Gastrocnemius medialis (tissue), 4 donors: ENCODE results near the gene SIK3.

Source experiments
- POLR2A ChIP-seq, 2 donors: fragments of 450-650 bp; IDR thresholded peaks; one replicate each; pipeline ENCODE4 v1.6.1; 2017; ENCODE audit warnings: antibody characterized with exemption in 2 of 2, mild to moderate bottlenecking in 2 of 2, moderate library complexity in 2 of 2
- TF ChIP-seq, protein P1 (sequence below), 5 experiments: fragments of 450-650 bp in 3 of 5; fragments of 200-600 bp in 2 of 5; sonication (generic) in 2 of 5; IDR thresholded peaks in 4 of 5; conservative IDR thresholded peaks in 1 of 5; 1 replicate in 4 of 5; 2 replicates in 1 of 5; pipeline ENCODE4 v1.5.1; 2016 to 2019; ENCODE audit warnings: antibody characterized with exemption in 5 of 5, mild to moderate bottlenecking in 3 of 5, moderate library complexity in 3 of 5

DNA sequence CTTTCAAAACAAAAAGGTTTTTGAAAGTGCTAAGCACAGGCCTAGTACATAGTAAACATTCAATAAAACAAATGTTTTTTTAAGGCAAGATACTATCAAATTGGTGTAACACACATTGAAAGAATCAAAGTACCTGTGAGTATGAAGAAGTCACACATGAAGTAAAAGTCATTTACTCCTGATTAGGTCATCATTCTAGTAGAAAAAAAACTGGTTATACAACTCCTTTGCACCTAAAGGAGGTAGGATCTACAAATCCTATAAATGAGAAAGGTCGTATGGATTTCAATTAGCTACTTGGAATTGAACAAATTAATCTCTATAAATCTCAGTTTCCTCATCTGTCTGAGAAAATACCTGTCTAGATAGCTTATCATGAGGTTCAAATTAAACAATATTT, 80.8 kb downstream of the SIK3 start:
- TF ChIP-seq, protein P1, sequence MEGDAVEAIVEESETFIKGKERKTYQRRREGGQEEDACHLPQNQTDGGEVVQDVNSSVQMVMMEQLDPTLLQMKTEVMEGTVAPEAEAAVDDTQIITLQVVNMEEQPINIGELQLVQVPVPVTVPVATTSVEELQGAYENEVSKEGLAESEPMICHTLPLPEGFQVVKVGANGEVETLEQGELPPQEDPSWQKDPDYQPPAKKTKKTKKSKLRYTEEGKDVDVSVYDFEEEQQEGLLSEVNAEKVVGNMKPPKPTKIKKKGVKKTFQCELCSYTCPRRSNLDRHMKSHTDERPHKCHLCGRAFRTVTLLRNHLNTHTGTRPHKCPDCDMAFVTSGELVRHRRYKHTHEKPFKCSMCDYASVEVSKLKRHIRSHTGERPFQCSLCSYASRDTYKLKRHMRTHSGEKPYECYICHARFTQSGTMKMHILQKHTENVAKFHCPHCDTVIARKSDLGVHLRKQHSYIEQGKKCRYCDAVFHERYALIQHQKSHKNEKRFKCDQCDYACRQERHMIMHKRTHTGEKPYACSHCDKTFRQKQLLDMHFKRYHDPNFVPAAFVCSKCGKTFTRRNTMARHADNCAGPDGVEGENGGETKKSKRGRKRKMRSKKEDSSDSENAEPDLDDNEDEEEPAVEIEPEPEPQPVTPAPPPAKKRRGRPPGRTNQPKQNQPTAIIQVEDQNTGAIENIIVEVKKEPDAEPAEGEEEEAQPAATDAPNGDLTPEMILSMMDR (IDR thresholded peaks at IDR 0.05 in 4 of 5, conservative IDR thresholded peaks at IDR 0.05 in 1 of 5), result no peak
- no peak for TF ChIP-seq POLR2A (IDR thresholded peaks at IDR 0.05)
